Activated CD4-positive, alpha-beta T cell treated with anti-CD3 and anti-CD28 coated beads, Interleukin-2, amount 10 ng/mL, durations not matched to agents 24 days and 14 days (primary cell): ENCODE data around the gene CLSTN1. TPM values are rescaled to one million over a fixed set of nuclear protein-coding genes. Genes with fewer than 3 reads are reported as not detected.

ENCODE experiments used
- DNase-seq: peaks from one replicate; pipeline ENCODE4 v3.0.0; 2022
- H3K27ac Mint-ChIP-seq: one replicate; pipeline ENCODE4 v1.8.0; 2022; ENCODE audit warnings: mild to moderate bottlenecking, mixed read lengths
- H3K27me3 Mint-ChIP-seq: one replicate; pipeline ENCODE4 v1.8.0; 2022; ENCODE audit warnings: mixed read lengths
- H3K36me3 Mint-ChIP-seq: one replicate; pipeline ENCODE4 v1.8.0; 2022; ENCODE audit warnings: low read depth, mild to moderate bottlenecking, mixed read lengths
- H3K4me1 Mint-ChIP-seq: one replicate; pipeline ENCODE4 v1.8.0; 2021; ENCODE audit warnings: mixed read lengths
- H3K4me3 Mint-ChIP-seq: one replicate; pipeline ENCODE4 v1.8.0; 2022; ENCODE audit warnings: mild to moderate bottlenecking, moderate library complexity, mixed read lengths
- H3K9me3 Mint-ChIP-seq: one replicate; pipeline ENCODE4 v1.8.0; 2021; ENCODE audit warnings: mixed read lengths
- intact Hi-C: fragments of 100-400 bp; cut with micrococcal nuclease; formaldehyde crosslinking; loops from one replicate; pipeline ENCODE4 v1.15.1; 2023
- total RNA-seq: library from RNA; stranded (reverse); gene quantifications from 2 replicates; pipeline ENCODE4 v1.2.3, GENCODE V29; 2022

CLSTN1 gene
- total RNA-seq, 1 donor from 2014 or later, result 43.8 TPM

- Mint-ChIP-seq H3K27me3 (no peaks in the 10 kb centered on the region), H3K9me3 (no peaks in the 10 kb centered on the region), H3K36me3 (peaks cover 43% of the 10 kb centered on the region), H3K27ac (peak overlapping the region; percentile 72), H3K4me1 (peaks cover 48% of the 10 kb centered on the region), H3K4me3 (no peak overlapping the region)
- intact Hi-C loops, result no loop called here
- no peak for DNase-seq
Observed at GRCh38 chr1:9680828-9681227, 142.9 kb downstream of the CLSTN1 start.

- Mint-ChIP-seq H3K4me3 (no peak overlapping the region), H3K4me1 (peaks cover 46% of the 10 kb centered on the region), H3K9me3 (no peaks in the 10 kb centered on the region), H3K27me3 (no peaks in the 10 kb centered on the region), H3K36me3 (peaks cover 44% of the 10 kb centered on the region), H3K27ac (no peak overlapping the region)
- DNase-seq, result no peak
- intact Hi-C loops, result no loop called here
Observed at GRCh38 chr1:9680091-9680490, 143.7 kb downstream of the CLSTN1 start.

Other genes with a start within 250 kb of the CLSTN1 start
- gene TMEM201, start 235.1 kb downstream of the CLSTN1 start, total RNA-seq, result 35.9 and 37.3 TPM in 2 replicates
- 233 TPM in 2 replicates for gene PIK3CD, start 172.2 kb downstream of the CLSTN1 start, total RNA-seq
- 5.8 and 7.3 TPM in 2 replicates for gene CTNNBIP1, start 86.3 kb upstream of the CLSTN1 start, total RNA-seq
- 35.1 and 35.9 TPM in 2 replicates for gene LZIC, start 119.4 kb upstream of the CLSTN1 start, total RNA-seq
- gene NMNAT1, start 119.5 kb upstream of the CLSTN1 start, total RNA-seq, result 5.7 and 6.0 TPM in 2 replicates
- not detected in 2 replicates for gene RBP7, start 173.3 kb upstream of the CLSTN1 start, total RNA-seq
- 29.9 and 31.1 TPM in 2 replicates for gene UBE4B, start 209.0 kb upstream of the CLSTN1 start, total RNA-seq